Type B pancreatic cell (in vitro differentiated cells): ENCODE results near the gene HAPSTR1. TPM values are rescaled to one million over a fixed set of nuclear protein-coding genes. Genes with fewer than 3 reads are reported as not detected.

ENCODE experiments used
- DNase-seq: peaks from one replicate; pipeline ENCODE4 v3.0.0; 2021; ENCODE audit warnings: mixed read lengths; ENCODE audit not compliant: unreplicated experiment; ENCODE audit errors: extremely low spot score
- H3K27ac Mint-ChIP-seq: 2 replicates; pipeline ENCODE4 v1.8.0; 2021; ENCODE audit warnings: mild to moderate bottlenecking, mixed read lengths
- H3K27me3 Mint-ChIP-seq: 2 replicates; pipeline ENCODE4 v1.8.0; 2021; ENCODE audit warnings: mixed read lengths
- H3K36me3 Mint-ChIP-seq: 2 replicates; pipeline ENCODE4 v1.8.0; 2021; ENCODE audit warnings: mixed read lengths
- H3K4me1 Mint-ChIP-seq: one replicate; pipeline ENCODE4 v1.8.0; 2021; ENCODE audit warnings: mixed read lengths; ENCODE audit not compliant: unreplicated experiment
- H3K4me3 Mint-ChIP-seq: 2 replicates; pipeline ENCODE4 v1.8.0; 2021; ENCODE audit warnings: mild to moderate bottlenecking, mixed read lengths
- H3K9me3 Mint-ChIP-seq: 2 replicates; pipeline ENCODE4 v1.8.0; 2021; ENCODE audit warnings: mixed read lengths
- CTCF ChIP-seq: fragments of 200-600 bp; sonication (generic); conservative IDR thresholded peaks from 2 replicates; pipeline ENCODE4 v1.5.0; 2021; ENCODE audit warnings: antibody characterized with exemption, mild to moderate bottlenecking
- total RNA-seq: library from RNA; stranded (reverse); gene quantifications from 2 replicates; pipeline ENCODE4 v1.2.1, GENCODE V29; 2021; ENCODE audit warnings: low replicate concordance

Gene HAPSTR1
- total RNA-seq, 1 donor from 2014 or later: 66.2 TPM

GRCh38 chr16:9139965-9140364 is 48.5 kb downstream of the HAPSTR1 start:
- Mint-ChIP-seq H3K27ac (no peak overlapping the region), H3K9me3 (peaks cover 4% of the 10 kb centered on the region), H3K27me3 (peaks cover 14% of the 10 kb centered on the region), H3K4me3 (no peak overlapping the region), H3K4me1 (peaks cover 15% of the 10 kb centered on the region), H3K36me3 (no peaks in the 10 kb centered on the region)
- no peak for DNase-seq
- TF ChIP-seq CTCF: no peak

Other genes starting within 250 kb of the HAPSTR1 start
- gene CARHSP1, start 222.6 kb upstream of the HAPSTR1 start, total RNA-seq: 84.6 and 88.0 TPM in 2 replicates
- gene LITAFD, start 209.3 kb upstream of the HAPSTR1 start, total RNA-seq: not detected in 2 replicates
- gene USP7, start 127.7 kb upstream of the HAPSTR1 start, total RNA-seq: 106 and 118 TPM in 2 replicates